GM18526 (cell line): Measurements from ENCODE around the gene ZNF791.

ENCODE experiments used
- POLR2A ChIP-seq: IDR thresholded peaks from 3 replicates; pipeline ENCODE4 v1.6.1; 2011; ENCODE audit not compliant: insufficient read length; ENCODE audit errors: extremely low read depth

Gene ZNF791

GRCh38 chr19:12655546-12655945, 44.8 kb downstream of the ZNF791 start:
- no peak for TF ChIP-seq POLR2A

- TF ChIP-seq POLR2A: no peak
Observed at GRCh38 chr19:12656899-12657571, 46.3 kb downstream of the ZNF791 start.

DNA sequence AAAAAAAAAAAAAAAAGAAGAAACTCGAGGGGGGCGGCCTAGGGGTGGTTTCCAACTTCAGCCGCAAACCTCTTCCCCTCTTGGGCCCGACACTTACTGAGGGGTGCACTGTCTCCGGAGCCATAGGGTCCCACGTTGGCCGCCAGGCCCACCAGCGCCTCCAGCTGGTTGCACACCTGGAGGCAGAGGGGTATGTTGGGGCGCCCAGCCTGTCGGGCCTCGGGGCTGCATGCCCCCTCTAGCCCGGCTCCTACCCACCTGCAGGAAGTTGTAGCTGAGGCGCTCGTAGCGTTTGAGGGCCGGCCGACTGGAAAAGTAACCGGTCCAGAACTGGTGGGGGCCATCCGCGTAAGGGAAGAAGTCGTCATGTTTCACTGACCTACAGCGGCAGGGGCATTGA, 47.2 kb downstream of the ZNF791 start:
- no peak for TF ChIP-seq POLR2A

- no peak for TF ChIP-seq POLR2A
Observed at GRCh38 chr19:12660980-12661379, 50.3 kb downstream of the ZNF791 start.

- no peak for TF ChIP-seq POLR2A
Observed at GRCh38 chr19:12664406-12665280, 53.9 kb downstream of the ZNF791 start.

GRCh38 chr19:12665281-12665573, 54.5 kb downstream of the ZNF791 start:
- peak; percentile 62 for TF ChIP-seq POLR2A

- TF ChIP-seq POLR2A: no peak
Observed at GRCh38 chr19:12665671-12666264, 55.0 kb downstream of the ZNF791 start.

- peak; percentile 74 for TF ChIP-seq POLR2A
Observed at GRCh38 chr19:12666265-12667048, 55.7 kb downstream of the ZNF791 start, which contains the start of the genes MAN2B1 and WDR83. MAN2B1 (minus strand) TSS chr19:12666742; CDS start chr19:12666701, 41 bp downstream. WDR83 (plus strand) TSS chr19:12666807; CDS start chr19:12669791, 2,984 bp downstream.

DNA sequence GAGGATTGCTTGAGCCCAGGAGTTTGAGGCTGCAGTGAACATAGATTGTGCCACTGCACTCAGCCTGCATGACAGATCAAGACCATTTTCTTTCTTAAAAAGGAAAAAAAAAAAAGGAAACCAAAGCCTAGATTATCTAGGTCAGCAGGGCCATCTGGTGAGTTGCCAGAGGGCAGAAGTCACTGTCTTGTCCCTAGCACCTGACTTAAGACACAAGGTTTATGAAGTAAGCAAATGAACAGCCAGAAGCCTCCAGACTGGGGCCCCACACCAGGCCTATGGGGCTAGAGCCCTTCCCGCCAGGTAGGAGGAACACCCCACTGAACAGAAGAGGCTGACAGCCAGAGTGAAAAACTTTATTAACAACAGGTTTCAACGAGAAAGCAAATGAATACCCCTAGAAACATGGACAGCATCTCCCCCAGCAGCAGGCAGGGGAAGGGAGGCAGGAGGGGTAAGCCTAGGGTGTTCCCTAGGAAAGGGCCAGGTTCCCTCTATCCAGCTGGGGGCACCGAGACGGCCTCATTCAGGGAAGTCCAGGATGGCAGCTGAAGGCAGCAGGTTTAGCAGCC, 57.1 kb downstream of the ZNF791 start:
- no peak for TF ChIP-seq POLR2A

GRCh38 chr19:12668346-12668745, 57.6 kb downstream of the ZNF791 start:
- TF ChIP-seq POLR2A: no peak

DNA sequence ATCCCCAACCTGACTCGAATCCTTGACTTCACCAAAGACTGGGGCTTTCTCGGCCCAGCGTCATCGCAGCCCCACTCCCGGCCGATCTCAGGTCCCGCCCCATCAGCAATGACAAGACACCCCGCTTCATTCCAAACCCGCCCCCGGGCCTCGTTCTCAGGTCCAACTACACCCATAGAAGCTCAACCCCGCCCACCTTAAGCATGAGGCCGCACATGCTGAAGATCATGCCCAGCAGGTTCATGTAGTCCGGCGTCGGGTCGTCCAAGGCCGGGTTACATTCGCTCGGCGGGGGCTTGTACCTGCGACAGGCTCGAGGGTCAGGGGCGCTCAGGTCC, 58.2 kb downstream of the ZNF791 start:
- TF ChIP-seq POLR2A: no peak

GRCh38 chr19:12669270-12670158, 58.8 kb downstream of the ZNF791 start:
- peak; percentile 65 for TF ChIP-seq POLR2A

GRCh38 chr19:12670159-12670928, 59.6 kb downstream of the ZNF791 start:
- TF ChIP-seq POLR2A: peak; percentile 12

DNA sequence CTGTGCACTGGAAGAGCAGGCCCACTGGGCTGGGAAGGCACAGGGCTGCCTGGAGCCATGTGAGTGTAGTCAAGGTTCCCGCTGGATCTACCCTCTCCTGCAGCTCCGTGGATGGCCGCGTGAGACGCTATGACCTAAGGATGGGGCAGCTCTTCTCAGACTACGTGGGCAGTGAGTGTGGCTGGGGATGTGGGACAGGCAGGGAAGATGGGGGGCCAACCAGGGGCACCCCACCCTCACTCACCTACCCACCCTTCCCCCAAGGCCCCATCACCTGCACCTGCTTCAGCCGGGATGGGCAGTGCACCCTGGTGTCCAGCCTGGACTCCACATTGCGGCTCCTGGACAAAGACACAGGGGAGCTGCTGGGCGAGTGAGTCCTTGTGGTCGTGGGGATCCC, 62.0 kb downstream of the ZNF791 start:
- TF ChIP-seq POLR2A: no peak

DNA sequence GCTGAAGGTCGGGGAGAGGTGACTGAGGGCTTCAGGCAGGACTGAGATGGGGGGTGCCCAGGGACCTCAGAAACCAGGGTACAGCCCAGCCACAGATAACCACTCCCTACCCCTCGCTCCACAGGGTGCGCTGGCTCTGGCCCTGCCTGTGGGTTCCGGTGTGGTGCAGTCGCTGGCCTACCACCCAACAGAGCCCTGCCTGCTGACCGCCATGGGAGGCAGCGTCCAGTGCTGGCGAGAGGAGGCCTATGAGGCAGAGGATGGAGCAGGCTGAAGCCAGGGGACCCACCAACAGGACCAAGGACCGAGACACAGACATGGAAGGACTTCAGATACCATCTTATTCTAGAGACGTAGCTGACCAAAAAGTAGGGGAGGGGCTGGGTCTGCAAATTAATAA, 64.7 kb downstream of the ZNF791 start:
- TF ChIP-seq POLR2A: no peak
